B cell (primary cell): ENCODE results near the gene SLA2. TPM values are rescaled to one million over a fixed set of nuclear protein-coding genes. Genes with fewer than 3 reads are reported as not detected.

Experiments used
- ATAC-seq: fragments of 200-7000 bp; cut with Tn5 transposase; one replicate; pipeline ENCODE4 v1.10.0; 2021; ENCODE audit warnings: low read depth, mild to moderate bottlenecking, moderate number of reproducible peaks, moderate library complexity
- CTCF ChIA-PET: fragments of 350-600 bp; sonication (Branson Sonifier 250); formaldehyde crosslinking; loops from one replicate; lab custom pipeline; 2021; ENCODE audit warnings: antibody characterized with exemption, inconsistent platforms; lab: Charles Lee
- POLR2A ChIA-PET: fragments of 350-600 bp; sonication (Branson Sonifier 250); formaldehyde crosslinking; loops from one replicate; lab custom pipeline; 2021; ENCODE audit warnings: antibody characterized with exemption; lab: Charles Lee
- DNase-seq: peaks from one replicate; pipeline ENCODE4 v3.0.0; 2013
- H2AFZ ChIP-seq: 2 replicates; pipeline ENCODE4 v1.6.1; 2012; ENCODE audit warnings: mild to moderate bottlenecking, low read depth, low read length; ENCODE audit not compliant: insufficient read depth, poor library complexity, severe bottlenecking
- H3K27ac ChIP-seq, 2 donors: 1 replicate in 1 of 2; 2 replicates in 1 of 2; pipeline ENCODE4 v1.5.1; 2012 to 2013; ENCODE audit warnings: low read length in 2 of 2, mild to moderate bottlenecking in 2 of 2, moderate library complexity in 1 of 2
- H3K27me3 ChIP-seq, 4 experiments: fragments of 200-600 bp in 1 of 4; sonication (generic) in 1 of 4; replicated peaks in 1 of 4; 1 replicate in 2 of 4; 2 replicates in 2 of 4; pipeline versions ENCODE4 v1.6.1 to v1.7.0; 2013 to 2016; ENCODE audit warnings: low read length in 3 of 4, mild to moderate bottlenecking in 2 of 4, mixed read lengths in 1 of 4, moderate library complexity in 1 of 4; ENCODE audit not compliant: insufficient read depth in 4 of 4, control insufficient read depth in 3 of 4; ENCODE audit errors: control extremely low read depth in 1 of 4
- H3K36me3 ChIP-seq, 2 experiments: replicated peaks in 1 of 2; 1 replicate in 1 of 2; 2 replicates in 1 of 2; pipeline versions ENCODE4 v1.6.1 to v1.7.1; 2013; ENCODE audit warnings: low read length in 1 of 2; ENCODE audit not compliant: insufficient read depth in 2 of 2, control insufficient read depth in 1 of 2; ENCODE audit errors: control extremely low read depth in 1 of 2, extremely low read depth in 1 of 2
- H3K4me1 ChIP-seq, 2 donors: fragments of 200-600 bp in 1 of 2; sonication (generic) in 1 of 2; 1 replicate in 1 of 2; 2 replicates in 1 of 2; pipeline versions ENCODE4 v1.5.1 to v1.6.1; 2013 to 2017; ENCODE audit warnings: low read length in 2 of 2; ENCODE audit not compliant: control insufficient read depth in 2 of 2, insufficient read depth in 2 of 2
- H3K4me2 ChIP-seq: replicated peaks from 2 replicates; pipeline ENCODE3; 2012; ENCODE audit warnings: mild to moderate bottlenecking, low read depth, low read length; ENCODE audit not compliant: poor library complexity, severe bottlenecking
- H3K4me3 ChIP-seq, 5 experiments: fragments of 200-600 bp in 1 of 5; sonication (generic) in 1 of 5; 1 replicate in 3 of 5; 2 replicates in 2 of 5; pipeline versions ENCODE4 v1.5.1 to v1.7.0; 2011 to 2016; ENCODE audit warnings: low read length in 4 of 5, mild to moderate bottlenecking in 4 of 5, low read depth in 2 of 5, control low read depth in 1 of 5, moderate library complexity in 1 of 5; ENCODE audit not compliant: insufficient read depth in 1 of 5; ENCODE audit errors: control extremely low read depth in 1 of 5, extremely low read depth in 1 of 5
- H3K79me2 ChIP-seq: fragments of 200-600 bp; sonication (generic); one replicate; pipeline ENCODE4 v1.6.0; 2016; ENCODE audit warnings: low read length; ENCODE audit not compliant: control insufficient read depth, insufficient read depth
- H3K9ac ChIP-seq: fragments of 200-600 bp; sonication (generic); 2 replicates; pipeline ENCODE4 v1.6.1; 2017; ENCODE audit warnings: mild to moderate bottlenecking, low read length, moderate library complexity
- H3K9me3 ChIP-seq, 3 donors: one replicate each; pipeline versions ENCODE4 v1.6.1 to v1.7.1; 2013; ENCODE audit warnings: low read length in 2 of 3; ENCODE audit not compliant: control insufficient read depth in 2 of 3, insufficient read depth in 1 of 3; ENCODE audit errors: control extremely low read depth in 1 of 3
- H4K20me1 ChIP-seq: 2 replicates; pipeline ENCODE4 v1.6.0; 2012; ENCODE audit warnings: mild to moderate bottlenecking, low read length; ENCODE audit not compliant: insufficient read depth, control insufficient read depth, poor library complexity, severe bottlenecking
- H3K27ac Mint-ChIP-seq: one replicate; pipeline ENCODE4 v1.8.0; 2021; ENCODE audit warnings: mixed read lengths
- H3K27me3 Mint-ChIP-seq: one replicate; pipeline ENCODE4 v1.8.0; 2021; ENCODE audit warnings: mixed read lengths
- H3K4me1 Mint-ChIP-seq: one replicate; pipeline ENCODE4 v1.8.0; 2021; ENCODE audit warnings: mixed read lengths
- H3K4me3 Mint-ChIP-seq: one replicate; pipeline ENCODE4 v1.8.0; 2021; ENCODE audit warnings: mixed read lengths
- H3K9me3 Mint-ChIP-seq: one replicate; pipeline ENCODE4 v1.8.0; 2022; ENCODE audit warnings: mixed read lengths; ENCODE audit not compliant: insufficient read depth
- EZH2 ChIP-seq: IDR thresholded peaks from 2 replicates; pipeline ENCODE4 v1.6.1; 2012; ENCODE audit warnings: borderline replicate concordance, low read depth, mild to moderate bottlenecking, moderate library complexity, low read length; ENCODE audit not compliant: insufficient read depth, poor library complexity, severe bottlenecking
- WGBS: methylation state at CpG from one replicate; pipeline ENCODE4 v1.1.5; 2013; ENCODE audit warnings: missing lambda C conversion rate; ENCODE audit not compliant: insufficient coverage; 5-methylcytosine and 5-hydroxymethylcytosine counted together
- intact Hi-C: fragments of 100-400 bp; cut with micrococcal nuclease; formaldehyde crosslinking; loops from one replicate; pipeline ENCODE4 v1.10.0; 2022
- polyA plus RNA-seq: library from polyadenylated mRNA; depleted of rRNA; stranded (reverse); fragments of >200 nt; gene quantifications from 2 replicates; pipeline ENCODE4 v1.2.3, GENCODE V29; 2012
- total RNA-seq, 2 donors: library from RNA; stranded (reverse); fragments of 120-200 nt in 1 of 2; gene quantifications; 1 replicate in 1 of 2; 2 replicates in 1 of 2; pipeline versions ENCODE4 v1.2.3 to v1.2.4, GENCODE V29; 2013 to 2022
- TF ChIP-seq, protein P1 (sequence below): fragments of 200-600 bp; IDR thresholded peaks from one replicate; pipeline ENCODE4 v1.8.0; 2022; ENCODE audit warnings: antibody characterized with exemption, mild to moderate bottlenecking

Gene SLA2
- total and polyA plus RNA-seq, 2 donors (not counting 1 experiment from before 2014, with no cell fraction given) = 0.73 to 0.76 TPM

DNA sequence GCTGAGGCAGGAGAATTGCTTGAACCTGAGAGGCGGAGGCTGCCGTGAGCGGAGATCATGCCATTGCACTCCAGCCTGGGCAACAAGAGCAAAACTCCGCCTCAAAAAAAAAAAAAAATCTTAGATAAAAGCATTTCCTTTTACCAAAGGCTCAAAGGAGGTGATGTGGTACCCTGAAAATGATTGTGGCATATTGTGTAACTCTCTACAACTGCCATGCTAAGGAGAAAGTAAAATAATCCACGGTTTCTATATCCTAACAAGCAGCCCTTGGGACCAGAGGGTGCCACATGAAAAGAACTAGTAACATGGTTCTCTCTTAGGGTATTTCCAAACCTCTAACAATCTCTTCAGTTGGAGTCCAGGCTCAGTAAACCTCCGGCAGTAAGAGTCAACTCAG is 38.8 kb upstream of the SLA2 start:
- intact Hi-C loops = no loop called here
- no peak overlapping the region for H3K27ac Mint-ChIP-seq
- DNase-seq (no peak), ATAC-seq (no peak)
- TF ChIP-seq, protein P1, sequence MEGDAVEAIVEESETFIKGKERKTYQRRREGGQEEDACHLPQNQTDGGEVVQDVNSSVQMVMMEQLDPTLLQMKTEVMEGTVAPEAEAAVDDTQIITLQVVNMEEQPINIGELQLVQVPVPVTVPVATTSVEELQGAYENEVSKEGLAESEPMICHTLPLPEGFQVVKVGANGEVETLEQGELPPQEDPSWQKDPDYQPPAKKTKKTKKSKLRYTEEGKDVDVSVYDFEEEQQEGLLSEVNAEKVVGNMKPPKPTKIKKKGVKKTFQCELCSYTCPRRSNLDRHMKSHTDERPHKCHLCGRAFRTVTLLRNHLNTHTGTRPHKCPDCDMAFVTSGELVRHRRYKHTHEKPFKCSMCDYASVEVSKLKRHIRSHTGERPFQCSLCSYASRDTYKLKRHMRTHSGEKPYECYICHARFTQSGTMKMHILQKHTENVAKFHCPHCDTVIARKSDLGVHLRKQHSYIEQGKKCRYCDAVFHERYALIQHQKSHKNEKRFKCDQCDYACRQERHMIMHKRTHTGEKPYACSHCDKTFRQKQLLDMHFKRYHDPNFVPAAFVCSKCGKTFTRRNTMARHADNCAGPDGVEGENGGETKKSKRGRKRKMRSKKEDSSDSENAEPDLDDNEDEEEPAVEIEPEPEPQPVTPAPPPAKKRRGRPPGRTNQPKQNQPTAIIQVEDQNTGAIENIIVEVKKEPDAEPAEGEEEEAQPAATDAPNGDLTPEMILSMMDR = no peak
- TF ChIP-seq EZH2 = no peak
- H3K27me3 Mint-ChIP-seq = no peaks in the 10 kb centered on the region
- Histone ChIP-seq H3K4me1 (no peaks in the 10 kb centered on the region), H3K79me2 (no peaks in the 10 kb centered on the region), H2AFZ (no peak overlapping the region), H4K20me1 (no peaks in the 10 kb centered on the region), H3K27ac (no peak overlapping the region), H3K9me3 (no peaks in the 10 kb centered on the region), H3K9ac (no peak overlapping the region), H3K36me3 (peaks cover 13 to 28% of the 10 kb centered on the region in 2 experiments), H3K27me3 (no peaks in the 10 kb centered on the region), H3K4me3 (no peak overlapping the region), H3K4me2 (no peak overlapping the region)
- POLR2A ChIA-PET = no interaction called here
- H3K9me3 Mint-ChIP-seq = no peaks in the 10 kb centered on the region
- H3K4me1 Mint-ChIP-seq = no peaks in the 10 kb centered on the region
- CTCF ChIA-PET = no interaction called here
- 100% methylated on average over 1 of the region's 6 CpGs for WGBS
- no peak overlapping the region for H3K4me3 Mint-ChIP-seq

DNA sequence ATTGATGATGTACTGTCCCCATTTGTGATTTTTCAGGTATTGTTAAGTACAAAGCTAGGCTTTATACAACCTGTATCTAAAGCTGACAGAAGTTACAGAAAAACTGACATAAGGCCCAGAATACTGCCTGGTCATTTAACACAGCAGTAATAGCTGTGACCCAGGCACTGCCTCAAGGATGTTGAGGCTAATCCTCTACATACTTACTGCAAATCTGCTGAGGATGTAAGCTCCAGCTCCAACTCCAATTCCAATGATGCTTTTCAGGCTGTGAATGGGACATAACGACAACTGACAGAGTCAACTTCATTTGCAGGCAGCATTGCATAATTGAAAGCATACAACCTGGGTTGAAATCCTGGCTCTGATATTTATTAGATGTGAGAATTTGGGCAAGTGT is 36.3 kb upstream of the SLA2 start:
- Mint-ChIP-seq H3K27ac (no peak overlapping the region), H3K9me3 (no peaks in the 10 kb centered on the region), H3K4me3 (no peak overlapping the region), H3K27me3 (no peaks in the 10 kb centered on the region), H3K4me1 (no peaks in the 10 kb centered on the region)
- Histone ChIP-seq H3K36me3 (peaks cover 13 to 38% of the 10 kb centered on the region in 2 experiments), H3K9ac (no peak overlapping the region), H3K27me3 (no peaks in the 10 kb centered on the region), H3K79me2 (no peaks in the 10 kb centered on the region), H4K20me1 (no peaks in the 10 kb centered on the region), H2AFZ (no peak overlapping the region), H3K4me1 (no peaks in the 10 kb centered on the region), H3K27ac (no peak overlapping the region), H3K4me3 (no peak overlapping the region), H3K4me2 (no peak overlapping the region), H3K9me3 (peaks cover 0 to 2% (median 0%) of the 10 kb centered on the region in 3 donors)
- DNase-seq (no peak), ATAC-seq (no peak)
- CTCF ChIA-PET = no interaction called here
- TF ChIP-seq EZH2 = no peak
- intact Hi-C loops = no loop called here
- POLR2A ChIA-PET = no interaction called here
- no CpG with 5 or more reads among the region's 1 CpG for WGBS
